Measurements from ENCODE around the gene METTL14. TPM values are rescaled to one million over a fixed set of nuclear protein-coding genes. Genes with fewer than 3 reads are reported as not detected.

The METTL14 gene
- total RNA-seq, 1 experiment from 2014 or later: 22.4 TPM

DNA sequence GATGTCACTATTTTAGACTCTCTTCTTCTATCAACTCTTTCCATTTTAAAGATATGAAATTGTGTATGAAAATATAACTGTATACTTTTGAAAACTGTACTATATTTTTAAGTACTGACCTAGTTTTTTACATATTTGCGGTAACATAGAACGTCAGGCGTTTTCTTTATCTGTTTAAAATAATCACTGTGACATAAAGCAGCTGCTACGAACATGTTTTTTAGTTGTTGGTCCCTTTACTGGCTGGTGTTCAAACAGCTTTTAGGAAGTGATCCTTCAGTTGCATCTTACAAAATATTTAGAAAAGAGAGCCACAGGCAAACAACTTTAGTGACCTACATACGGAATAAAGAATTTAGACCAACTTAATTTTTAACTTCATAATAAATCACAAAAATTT, 73.1 kb downstream of the METTL14 start:
- Histone ChIP-seq H3K9me3 (ENCODE audit: control insufficient read depth, insufficient read depth, low read depth, low read length) (no peaks in the 10 kb centered on the region), H3K4me1 (ENCODE audit: control insufficient read depth, insufficient read depth, low read length) (no peaks in the 10 kb centered on the region), H3K4me3 (ENCODE audit: low read depth in 2 of 2, low read length in 2 of 2) (no peak overlapping the region), H3K27ac (ENCODE audit: low read length) (no peak overlapping the region), H3K36me3 (ENCODE audit: control insufficient read depth, insufficient read depth, low read length) (no peaks in the 10 kb centered on the region), H3K27me3 (ENCODE audit: control insufficient read depth, insufficient read depth, low read length) (no peaks in the 10 kb centered on the region)
- ChIA-PET CTCF (no interaction called here), POLR2A (no interaction called here)
- TF ChIP-seq TCF7L2 (IDR thresholded peaks at IDR 0.05; ENCODE audit: low read depth, low read length) (no peak), POLR2AphosphoS5 (IDR thresholded peaks at IDR 0.05; ENCODE audit: low read depth, low read length) (no peak), SIN3A (IDR thresholded peaks at IDR 0.05; ENCODE audit: borderline replicate concordance, insufficient read depth, low read depth, low read length) (no peak)
- TF ChIP-seq, protein P1, sequence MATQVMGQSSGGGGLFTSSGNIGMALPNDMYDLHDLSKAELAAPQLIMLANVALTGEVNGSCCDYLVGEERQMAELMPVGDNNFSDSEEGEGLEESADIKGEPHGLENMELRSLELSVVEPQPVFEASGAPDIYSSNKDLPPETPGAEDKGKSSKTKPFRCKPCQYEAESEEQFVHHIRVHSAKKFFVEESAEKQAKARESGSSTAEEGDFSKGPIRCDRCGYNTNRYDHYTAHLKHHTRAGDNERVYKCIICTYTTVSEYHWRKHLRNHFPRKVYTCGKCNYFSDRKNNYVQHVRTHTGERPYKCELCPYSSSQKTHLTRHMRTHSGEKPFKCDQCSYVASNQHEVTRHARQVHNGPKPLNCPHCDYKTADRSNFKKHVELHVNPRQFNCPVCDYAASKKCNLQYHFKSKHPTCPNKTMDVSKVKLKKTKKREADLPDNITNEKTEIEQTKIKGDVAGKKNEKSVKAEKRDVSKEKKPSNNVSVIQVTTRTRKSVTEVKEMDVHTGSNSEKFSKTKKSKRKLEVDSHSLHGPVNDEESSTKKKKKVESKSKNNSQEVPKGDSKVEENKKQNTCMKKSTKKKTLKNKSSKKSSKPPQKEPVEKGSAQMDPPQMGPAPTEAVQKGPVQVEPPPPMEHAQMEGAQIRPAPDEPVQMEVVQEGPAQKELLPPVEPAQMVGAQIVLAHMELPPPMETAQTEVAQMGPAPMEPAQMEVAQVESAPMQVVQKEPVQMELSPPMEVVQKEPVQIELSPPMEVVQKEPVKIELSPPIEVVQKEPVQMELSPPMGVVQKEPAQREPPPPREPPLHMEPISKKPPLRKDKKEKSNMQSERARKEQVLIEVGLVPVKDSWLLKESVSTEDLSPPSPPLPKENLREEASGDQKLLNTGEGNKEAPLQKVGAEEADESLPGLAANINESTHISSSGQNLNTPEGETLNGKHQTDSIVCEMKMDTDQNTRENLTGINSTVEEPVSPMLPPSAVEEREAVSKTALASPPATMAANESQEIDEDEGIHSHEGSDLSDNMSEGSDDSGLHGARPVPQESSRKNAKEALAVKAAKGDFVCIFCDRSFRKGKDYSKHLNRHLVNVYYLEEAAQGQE (IDR thresholded peaks at IDR 0.05; ENCODE audit: insufficient read depth in 1 of 2, low read depth in 2 of 2, low read length in 1 of 2): no peak
- TF ChIP-seq, protein P2, sequence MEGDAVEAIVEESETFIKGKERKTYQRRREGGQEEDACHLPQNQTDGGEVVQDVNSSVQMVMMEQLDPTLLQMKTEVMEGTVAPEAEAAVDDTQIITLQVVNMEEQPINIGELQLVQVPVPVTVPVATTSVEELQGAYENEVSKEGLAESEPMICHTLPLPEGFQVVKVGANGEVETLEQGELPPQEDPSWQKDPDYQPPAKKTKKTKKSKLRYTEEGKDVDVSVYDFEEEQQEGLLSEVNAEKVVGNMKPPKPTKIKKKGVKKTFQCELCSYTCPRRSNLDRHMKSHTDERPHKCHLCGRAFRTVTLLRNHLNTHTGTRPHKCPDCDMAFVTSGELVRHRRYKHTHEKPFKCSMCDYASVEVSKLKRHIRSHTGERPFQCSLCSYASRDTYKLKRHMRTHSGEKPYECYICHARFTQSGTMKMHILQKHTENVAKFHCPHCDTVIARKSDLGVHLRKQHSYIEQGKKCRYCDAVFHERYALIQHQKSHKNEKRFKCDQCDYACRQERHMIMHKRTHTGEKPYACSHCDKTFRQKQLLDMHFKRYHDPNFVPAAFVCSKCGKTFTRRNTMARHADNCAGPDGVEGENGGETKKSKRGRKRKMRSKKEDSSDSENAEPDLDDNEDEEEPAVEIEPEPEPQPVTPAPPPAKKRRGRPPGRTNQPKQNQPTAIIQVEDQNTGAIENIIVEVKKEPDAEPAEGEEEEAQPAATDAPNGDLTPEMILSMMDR (IDR thresholded peaks at IDR 0.05): no peak
- ATAC-seq (no peak), DNase-seq (ENCODE audit: low read depth, low spot score) (no peak)
- in situ Hi-C loops (cut with HindIII; ENCODE audit: low pct_unique_long_range_greater_than_20kb, low sequenced_read_pairs) (no loop called here), intact Hi-C loops (cut with micrococcal nuclease; ENCODE audit: unreplicated experiment) (no loop called here)
- BruUV-seq (replicated peaks): no TSS peak

DNA sequence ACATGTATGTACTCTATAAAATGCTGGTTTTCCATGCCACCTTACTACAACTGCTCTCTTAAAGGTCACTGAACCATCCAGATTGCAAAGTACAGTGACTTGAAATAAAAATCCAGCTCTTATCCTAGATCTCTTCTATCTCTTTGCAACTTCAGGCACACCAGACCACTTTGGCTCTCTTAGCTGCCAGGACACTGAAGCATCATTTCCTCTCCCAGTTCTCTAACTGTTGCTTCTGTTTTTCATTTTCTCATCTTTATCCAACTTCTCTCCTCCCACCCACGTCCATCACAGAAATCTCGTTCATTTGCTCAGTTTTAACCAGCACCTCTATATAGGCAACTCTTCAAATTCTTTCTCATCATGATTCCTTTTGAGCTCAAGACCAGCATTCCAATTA, 74.3 kb downstream of the METTL14 start:
- ChIA-PET POLR2A (no interaction called here), CTCF (interaction anchor here (0.7 kb wide), 1 partner anchor 11 kb away, joined by 3 read pairs; no protein-coding TSS in a partner anchor)
- Histone ChIP-seq H3K9me3 (ENCODE audit: control insufficient read depth, insufficient read depth, low read depth, low read length) (no peaks in the 10 kb centered on the region), H3K27ac (ENCODE audit: low read length) (no peak overlapping the region), H3K27me3 (ENCODE audit: control insufficient read depth, insufficient read depth, low read length) (no peaks in the 10 kb centered on the region), H3K4me3 (ENCODE audit: low read depth in 2 of 2, low read length in 2 of 2) (no peak overlapping the region), H3K4me1 (ENCODE audit: control insufficient read depth, insufficient read depth, low read length) (no peaks in the 10 kb centered on the region), H3K36me3 (ENCODE audit: control insufficient read depth, insufficient read depth, low read length) (no peaks in the 10 kb centered on the region)
- intact Hi-C loops (cut with micrococcal nuclease; ENCODE audit: unreplicated experiment): no loop called here
- ATAC-seq: no peak
- no peak for DNase-seq (ENCODE audit: low read depth, low spot score)
- in situ Hi-C loops (cut with HindIII; ENCODE audit: low pct_unique_long_range_greater_than_20kb, low sequenced_read_pairs): no loop called here
- no TSS peak for BruUV-seq (replicated peaks)
- TF ChIP-seq, protein P2 (IDR thresholded peaks at IDR 0.05): no peak
- no peak for TF ChIP-seq TCF7L2 (IDR thresholded peaks at IDR 0.05; ENCODE audit: low read depth, low read length)
- TF ChIP-seq, protein P1 (IDR thresholded peaks at IDR 0.05; ENCODE audit: insufficient read depth in 1 of 2, low read depth in 2 of 2, low read length in 1 of 2): no peak
- TF ChIP-seq SIN3A (IDR thresholded peaks at IDR 0.05; ENCODE audit: borderline replicate concordance, insufficient read depth, low read depth, low read length): no peak
- no peak for TF ChIP-seq POLR2AphosphoS5 (IDR thresholded peaks at IDR 0.05; ENCODE audit: low read depth, low read length)

All from Panc1 (cell line).